ENCODE results near the gene GDI1. TPM values are rescaled to one million over a fixed set of nuclear protein-coding genes. Genes with fewer than 3 reads are reported as not detected.

Gene GDI1
- total and polyA plus RNA-seq, 2 experiments from 2014 or later = 48.5 to 95.9 TPM

- Mint-ChIP-seq H3K4me3 (no peak overlapping the region), H3K27me3 (ENCODE audit: insufficient read depth, low read depth, poor library complexity) (peaks cover 6% of the 10 kb centered on the region), H3K9me3 (no peaks in the 10 kb centered on the region), H3K4me1 (peaks cover 10% of the 10 kb centered on the region; the same call in 2 of the 3 replicates), H3K36me3 (ENCODE audit: low read depth) (peaks cover 5% of the 10 kb centered on the region; the same call in 1 of the 3 replicates), H3K27ac (no peak overlapping the region)
- Histone ChIP-seq H3F3A (replicated peaks; ENCODE audit: low read depth) (no peaks in the 10 kb centered on the region), H4K20me1 (replicated peaks; ENCODE audit: insufficient read depth) (no peaks in the 10 kb centered on the region; the same call in 1 of the 2 replicates), H3K27ac (ENCODE audit: low read depth) (no peak overlapping the region), H3K79me2 (replicated peaks; ENCODE audit: insufficient read depth) (no peaks in the 10 kb centered on the region), H3K4me3 (no peak overlapping the region), H3K36me3 (ENCODE audit: insufficient read depth) (no peaks in the 10 kb centered on the region), H3K4me2 (no peak overlapping the region), H3K4me1 (ENCODE audit: insufficient read depth) (no peaks in the 10 kb centered on the region), H3K9me2 (ENCODE audit: insufficient read depth) (no peaks in the 10 kb centered on the region), H2AFZ (no peak overlapping the region), H3K27me3 (ENCODE audit: insufficient read depth) (no peaks in the 10 kb centered on the region)
- DNase-seq (ENCODE audit: low spot score) = no peak
- no peak for TF ChIP-seq NANOG (IDR thresholded peaks at IDR 0.05; ENCODE audit: borderline replicate concordance)
- no peak for TF ChIP-seq ZNF331 (CRISPR knock-in tag; IDR thresholded peaks at IDR 0.05; ENCODE audit: low read depth)
- no peak for TF ChIP-seq STAT1 (IDR thresholded peaks at IDR 0.05; ENCODE audit: unreplicated experiment)
- no peak for TF ChIP-seq ZNF462 (CRISPR knock-in tag; IDR thresholded peaks at IDR 0.05)
- no peak for TF ChIP-seq CTCF (conservative IDR thresholded peaks at IDR 0.05; ENCODE audit: low read depth in 2 of 2)
- no peak for TF ChIP-seq POLR2AphosphoS5 (IDR thresholded peaks at IDR 0.05; ENCODE audit: low read depth)
- no peak for TF ChIP-seq EZH2 (IDR thresholded peaks at IDR 0.05; ENCODE audit: low read depth, unreplicated experiment)
- TF ChIP-seq REST (IDR thresholded peaks at IDR 0.05; ENCODE audit: unreplicated experiment) = no peak
- no peak for TF ChIP-seq ZNF114 (CRISPR knock-in tag; IDR thresholded peaks at IDR 0.05)
- no peak for TF ChIP-seq EZH2phosphoT487 (IDR thresholded peaks at IDR 0.05; ENCODE audit: unreplicated experiment)
- TF ChIP-seq ETS1 (IDR thresholded peaks at IDR 0.05) = no peak
- TF ChIP-seq CREB1 (CRISPR knock-in tag; IDR thresholded peaks at IDR 0.05; ENCODE audit: low read depth) = no peak
- TF ChIP-seq JUNB (IDR thresholded peaks at IDR 0.05; ENCODE audit: unreplicated experiment) = no peak
- no peak for ATAC-seq
Measured at GRCh38 chrX:154481195-154481594, 44.2 kb downstream of the GDI1 start.
